ENCODE results near the gene DESI2.

DESI2 gene

GRCh38 chr1:244652623-244653438 is at the start of gene DESI2:
Gene DESI2 (plus strand): TSS chr1:244653126. CDS start chr1:244653314, 188 bp downstream.
- peak; percentile 91 to 95 (median 93) for DNase-seq (ENCODE audit: low read depth in 4 of 4, low spot score in 1 of 4)

GRCh38 chr1:244603498-244603897 is 49.4 kb upstream of the DESI2 start:
- DNase-seq (ENCODE audit: low read depth in 4 of 4, low spot score in 1 of 4): no peak

GRCh38 chr1:244605835-244606370 is 47.0 kb upstream of the DESI2 start:
- no peak for DNase-seq (ENCODE audit: low read depth in 4 of 4, low spot score in 1 of 4)

- no peak for DNase-seq (ENCODE audit: low read depth in 4 of 4, low spot score in 1 of 4)
Observed at GRCh38 chr1:244614113-244614836, 38.7 kb upstream of the DESI2 start.

DNA sequence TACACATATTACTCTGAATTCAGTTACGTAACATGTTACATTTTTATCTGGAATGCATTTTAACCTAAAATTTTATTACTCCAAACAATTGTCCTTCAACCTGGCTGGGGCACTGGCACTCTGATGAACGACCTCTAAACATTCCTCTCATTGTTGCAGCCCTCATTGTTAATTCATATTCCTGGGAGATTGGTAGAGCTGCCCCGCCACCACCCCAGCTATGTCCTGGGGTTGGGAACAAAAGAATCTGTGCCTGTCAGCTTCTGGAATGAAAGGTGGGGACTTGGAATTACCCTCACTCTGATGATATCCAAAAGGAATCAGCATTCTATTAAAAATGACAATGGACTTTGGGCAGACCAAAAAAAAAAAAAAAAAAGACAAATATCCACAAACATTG is 38.0 kb upstream of the DESI2 start:
- DNase-seq (ENCODE audit: low read depth in 4 of 4, low spot score in 1 of 4): no peak

- DNase-seq (ENCODE audit: low read depth in 4 of 4, low spot score in 1 of 4): no peak
Observed at GRCh38 chr1:244615301-244615700, 37.6 kb upstream of the DESI2 start.

GRCh38 chr1:244626709-244627108 is 26.2 kb upstream of the DESI2 start:
- DNase-seq (ENCODE audit: low read depth in 4 of 4, low spot score in 1 of 4): no peak

DNA sequence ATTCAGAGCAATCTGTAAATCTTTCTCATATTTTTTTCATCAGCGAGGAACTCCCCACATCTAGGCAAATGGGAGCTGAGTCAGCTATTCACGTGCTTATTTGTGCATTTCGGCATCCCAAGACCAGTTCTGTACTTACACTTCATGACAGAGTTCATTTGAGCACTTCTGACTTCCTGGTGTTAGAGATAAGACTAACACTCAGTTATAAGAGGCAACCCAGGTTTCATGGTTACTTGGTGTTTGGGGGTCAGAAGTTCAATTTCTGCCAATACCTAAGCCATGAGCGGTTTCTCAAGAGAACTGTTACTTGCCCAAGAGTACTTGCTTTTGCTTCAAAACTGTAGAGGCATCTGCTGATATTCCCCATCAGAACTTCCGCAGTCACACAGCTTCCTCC is 24.1 kb upstream of the DESI2 start:
- no peak for DNase-seq (ENCODE audit: low read depth in 4 of 4, low spot score in 1 of 4)

- DNase-seq (ENCODE audit: low read depth in 4 of 4, low spot score in 1 of 4): no peak
Observed at GRCh38 chr1:244633140-244633539, 19.8 kb upstream of the DESI2 start.

GRCh38 chr1:244634546-244634945 is 18.4 kb upstream of the DESI2 start:
- no peak for DNase-seq (ENCODE audit: low read depth in 4 of 4, low spot score in 1 of 4)

- no peak for DNase-seq (ENCODE audit: low read depth in 4 of 4, low spot score in 1 of 4)
Observed at GRCh38 chr1:244636488-244637259, 16.3 kb upstream of the DESI2 start.

DNA sequence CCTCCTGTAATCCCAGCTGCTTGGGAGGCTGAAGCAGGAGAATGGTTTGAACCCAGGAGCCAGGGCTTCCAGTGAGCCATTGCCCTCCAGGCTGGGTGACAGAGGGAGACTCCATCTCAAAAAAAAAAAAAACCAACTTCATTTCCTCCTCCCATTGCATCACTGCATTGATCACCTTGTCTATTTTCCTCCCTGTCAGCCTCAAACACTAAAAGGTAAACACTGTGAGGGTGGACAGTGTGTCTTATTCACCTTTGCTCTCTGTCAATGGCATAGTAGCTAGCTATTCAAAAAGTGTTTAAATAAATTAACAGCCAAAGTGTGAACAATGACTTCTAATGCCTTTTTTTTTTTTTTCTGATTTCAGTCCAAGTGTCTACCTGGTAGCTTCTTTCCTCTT is 13.4 kb upstream of the DESI2 start:
- no peak for DNase-seq (ENCODE audit: low read depth in 4 of 4, low spot score in 1 of 4)

GRCh38 chr1:244640917-244641316 is 12.0 kb upstream of the DESI2 start:
- no peak for DNase-seq (ENCODE audit: low read depth in 4 of 4, low spot score in 1 of 4)

GRCh38 chr1:244642526-244642925 is 10.4 kb upstream of the DESI2 start:
- DNase-seq (ENCODE audit: low read depth in 4 of 4, low spot score in 1 of 4): no peak

DNA sequence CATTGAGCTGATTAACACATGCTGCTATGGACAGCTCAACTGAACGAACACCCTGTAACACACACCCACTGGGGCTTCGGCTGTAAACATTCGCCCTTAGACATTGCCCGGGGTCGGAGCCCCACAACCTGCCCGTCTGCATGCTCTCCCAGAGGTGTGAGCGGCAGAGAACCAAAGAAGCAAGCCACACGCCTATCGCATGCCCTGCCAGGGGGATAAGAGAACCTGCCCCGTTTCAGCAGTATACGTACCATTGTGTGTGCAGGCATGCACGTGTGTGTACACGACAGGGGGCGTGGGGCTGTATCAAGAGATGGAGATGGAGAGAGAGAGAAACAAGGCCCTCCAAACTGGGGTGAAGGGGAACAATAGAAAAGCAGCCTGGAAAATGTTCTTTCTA is 9.9 kb upstream of the DESI2 start:
- no peak for DNase-seq (ENCODE audit: low read depth in 4 of 4, low spot score in 1 of 4)

GRCh38 chr1:244645414-244645813 is 7.5 kb upstream of the DESI2 start:
- no peak for DNase-seq (ENCODE audit: low read depth in 4 of 4, low spot score in 1 of 4)

GRCh38 chr1:244645890-244646289 is 7.0 kb upstream of the DESI2 start:
- DNase-seq (ENCODE audit: low read depth in 4 of 4, low spot score in 1 of 4): no peak

DNA sequence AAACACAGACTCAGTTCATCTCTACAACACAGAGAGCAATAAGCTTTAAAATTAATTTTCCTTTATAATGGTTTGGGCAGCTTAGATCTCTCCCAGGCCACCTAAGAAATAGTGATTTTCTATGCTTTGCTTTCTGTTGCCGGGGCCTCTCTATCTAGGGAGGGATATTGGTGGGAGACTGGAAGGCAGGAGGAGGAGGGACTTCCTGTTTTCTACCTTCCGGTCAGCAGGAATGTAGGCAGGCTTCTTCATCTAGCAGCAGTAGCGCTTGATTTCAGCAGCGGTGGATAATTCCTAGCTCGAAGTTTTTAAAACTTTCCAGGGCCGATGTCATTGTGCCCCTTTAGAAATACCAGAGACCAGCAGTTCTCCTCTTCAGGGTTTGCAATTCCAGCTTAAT is 5.1 kb upstream of the DESI2 start:
- no peak for DNase-seq (ENCODE audit: low read depth in 4 of 4, low spot score in 1 of 4)

DNA sequence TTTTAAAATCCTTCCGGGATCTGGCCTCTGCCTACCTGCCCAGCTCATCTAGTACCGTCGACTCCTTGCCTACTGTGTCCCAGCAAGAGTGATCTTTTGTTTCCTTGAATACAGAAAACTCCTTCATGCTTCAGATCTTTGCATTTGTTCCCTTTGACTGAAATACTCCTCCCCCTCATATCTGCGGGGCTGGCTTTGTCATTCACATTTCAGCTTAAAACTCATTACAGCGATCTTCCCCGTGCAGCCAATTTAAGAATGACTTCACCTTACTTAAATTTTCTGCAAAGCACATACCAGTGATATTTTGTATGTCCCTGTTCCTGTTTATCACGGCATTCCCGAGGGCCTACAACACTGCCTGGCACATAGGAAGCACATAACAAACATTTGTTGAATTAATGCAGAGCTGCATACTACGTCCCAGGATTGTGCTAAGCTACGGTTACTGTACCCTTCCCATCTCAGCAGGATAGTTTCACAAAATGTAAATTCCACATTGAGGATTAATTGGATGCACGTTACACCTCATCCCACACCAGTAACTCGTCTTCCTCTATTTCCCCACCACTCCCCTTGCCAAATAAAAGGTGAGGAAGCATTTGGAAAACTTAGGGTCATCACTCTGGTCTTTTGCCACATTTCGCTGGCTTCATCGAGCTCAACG is 837 bp upstream of the DESI2 start:
- DNase-seq (ENCODE audit: low read depth in 4 of 4, low spot score in 1 of 4): no peak

DNA sequence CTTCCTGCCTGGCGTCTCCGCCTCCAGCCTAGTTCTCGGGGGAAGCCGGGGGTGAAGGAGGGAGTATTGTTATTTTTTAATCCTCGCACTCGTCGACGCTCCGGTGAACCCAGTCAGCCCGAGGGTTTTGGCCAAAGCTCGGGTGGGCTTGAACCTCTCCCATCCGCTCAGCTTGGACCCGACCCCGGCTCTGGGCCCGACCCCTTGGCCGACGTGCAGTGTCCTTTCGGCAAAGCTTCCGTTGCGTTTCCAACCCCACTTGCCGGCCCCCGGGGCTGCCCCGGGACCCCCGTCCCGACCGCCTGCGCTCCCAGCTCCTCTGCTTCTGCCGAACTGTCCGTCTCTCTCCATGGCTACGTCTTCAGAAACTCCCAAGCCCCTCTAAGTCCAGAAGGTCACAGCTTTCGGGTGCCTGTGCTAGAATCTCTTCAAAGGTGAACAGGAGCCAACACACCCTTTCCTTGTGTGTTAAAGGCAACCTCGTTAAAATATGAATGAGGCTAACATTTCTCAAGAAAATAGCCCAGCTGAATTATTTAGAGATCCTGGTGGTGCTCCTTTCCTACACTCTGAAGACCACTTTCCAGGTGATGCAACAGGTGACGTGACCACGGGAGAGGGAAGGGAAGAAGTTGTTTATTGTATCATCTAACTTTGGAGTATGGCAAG is 647 bp downstream of the DESI2 start:
- no peak for DNase-seq (ENCODE audit: low read depth in 4 of 4, low spot score in 1 of 4)

Measured in stimulated activated CD4-positive, alpha-beta T cell treated with anti-CD3 and anti-CD28 coated beads, Interleukin-1b, Interleukin-23, amount 100 ng/mL, for 24 hours (primary cell).